B cell (primary cell): ENCODE results near the gene FKBP7.

Experiments
- CTCF ChIP-seq: fragments of 200-600 bp; IDR thresholded peaks from one replicate; pipeline ENCODE4 v1.8.0; 2022; ENCODE audit warnings: antibody characterized with exemption, mild to moderate bottlenecking
- EZH2 ChIP-seq: IDR thresholded peaks from 2 replicates; pipeline ENCODE4 v1.6.1; 2012; ENCODE audit warnings: borderline replicate concordance, low read depth, mild to moderate bottlenecking, moderate library complexity, low read length; ENCODE audit not compliant: insufficient read depth, poor library complexity, severe bottlenecking

- no peak for TF ChIP-seq EZH2
- no peak for TF ChIP-seq CTCF
Measured at GRCh38 chr2:178498137-178498536, 19.7 kb upstream of the FKBP7 start.
